Smooth muscle cell (in vitro differentiated cells): ENCODE measurements around the gene DNAAF5. TPM values are rescaled to one million over a fixed set of nuclear protein-coding genes. Genes with fewer than 3 reads are reported as not detected.

Experiments used
- DNase-seq: peaks from one replicate; lab custom pipeline; 2025; ENCODE audit not compliant: unreplicated experiment; lab: John Stamatoyannopoulos, UW
- H2AFZ ChIP-seq: fragments of 200-600 bp; sonication (generic); 2 replicates; pipeline ENCODE4 v1.6.0; 2016; ENCODE audit warnings: antibody characterized with exemption, low read depth, mild to moderate bottlenecking
- H3F3A ChIP-seq: fragments of 200-600 bp; sonication (generic); 2 replicates; pipeline ENCODE4 v1.6.0; 2017; ENCODE audit warnings: antibody characterized with exemption, low read depth
- H3K27ac ChIP-seq: fragments of 200-600 bp; sonication (generic); 2 replicates; pipeline ENCODE4 v1.5.1; 2016; ENCODE audit warnings: low read depth, mild to moderate bottlenecking
- H3K27me3 ChIP-seq: fragments of 200-600 bp; sonication (generic); 2 replicates; pipeline ENCODE4 v1.6.1; 2016; ENCODE audit warnings: low read depth, mild to moderate bottlenecking
- H3K36me3 ChIP-seq: fragments of 200-600 bp; sonication (generic); 2 replicates; pipeline ENCODE4 v1.5.1; 2016; ENCODE audit warnings: low read depth
- H3K4me1 ChIP-seq: fragments of 200-600 bp; sonication (generic); 2 replicates; pipeline ENCODE4 v1.5.1; 2016; ENCODE audit warnings: low read depth
- H3K4me2 ChIP-seq: fragments of 200-600 bp; sonication (generic); 2 replicates; pipeline ENCODE4 v1.6.0; 2016; ENCODE audit warnings: mild to moderate bottlenecking
- H3K4me3 ChIP-seq: fragments of 200-600 bp; sonication (generic); 2 replicates; pipeline ENCODE4 v1.5.1; 2016; ENCODE audit warnings: mild to moderate bottlenecking
- H3K79me2 ChIP-seq: fragments of 200-600 bp; sonication (generic); 2 replicates; pipeline ENCODE4 v1.6.0; 2016; ENCODE audit warnings: low read depth, mild to moderate bottlenecking
- H3K9ac ChIP-seq: fragments of 200-600 bp; sonication (generic); 2 replicates; pipeline ENCODE4 v1.6.0; 2016; ENCODE audit warnings: low read depth
- H3K9me3 ChIP-seq: fragments of 200-600 bp; sonication (generic); replicated peaks from 2 replicates; pipeline ENCODE4 v1.5.1; 2016; ENCODE audit warnings: low read depth
- H4K20me1 ChIP-seq: fragments of 200-600 bp; sonication (generic); 2 replicates; pipeline ENCODE4 v1.6.0; 2016; ENCODE audit warnings: low read depth
- CTCF ChIP-seq: fragments of 200-600 bp; sonication (generic); IDR thresholded peaks from 2 replicates; pipeline ENCODE4 v1.5.1; 2017; ENCODE audit warnings: borderline replicate concordance, mild to moderate bottlenecking, antibody characterized with exemption; ENCODE audit not compliant: insufficient read depth, poor library complexity, severe bottlenecking
- WGBS: methylation state at CpG from one replicate; pipeline ENCODE4 v1.1.7; 2016; ENCODE audit warnings: low lambda C conversion rate; 5-methylcytosine and 5-hydroxymethylcytosine counted together
- polyA plus RNA-seq: library from polyadenylated mRNA; unstranded; fragments of >200 nt; fragmentation: Nextera tagmentation; extraction: Ambion mirVana; gene quantifications from 2 replicates; pipeline ENCODE4 v1.2.1, GENCODE V29; 2016
- total RNA-seq: library from RNA; depleted of rRNA; stranded (reverse); fragments of >200 nt; gene quantifications from 2 replicates; pipeline ENCODE4 v1.2.3, GENCODE V29; 2014

The DNAAF5 gene
- total and polyA plus RNA-seq, 2 experiments from 2014 or later, result 13.9 to 17.0 TPM

DNA sequence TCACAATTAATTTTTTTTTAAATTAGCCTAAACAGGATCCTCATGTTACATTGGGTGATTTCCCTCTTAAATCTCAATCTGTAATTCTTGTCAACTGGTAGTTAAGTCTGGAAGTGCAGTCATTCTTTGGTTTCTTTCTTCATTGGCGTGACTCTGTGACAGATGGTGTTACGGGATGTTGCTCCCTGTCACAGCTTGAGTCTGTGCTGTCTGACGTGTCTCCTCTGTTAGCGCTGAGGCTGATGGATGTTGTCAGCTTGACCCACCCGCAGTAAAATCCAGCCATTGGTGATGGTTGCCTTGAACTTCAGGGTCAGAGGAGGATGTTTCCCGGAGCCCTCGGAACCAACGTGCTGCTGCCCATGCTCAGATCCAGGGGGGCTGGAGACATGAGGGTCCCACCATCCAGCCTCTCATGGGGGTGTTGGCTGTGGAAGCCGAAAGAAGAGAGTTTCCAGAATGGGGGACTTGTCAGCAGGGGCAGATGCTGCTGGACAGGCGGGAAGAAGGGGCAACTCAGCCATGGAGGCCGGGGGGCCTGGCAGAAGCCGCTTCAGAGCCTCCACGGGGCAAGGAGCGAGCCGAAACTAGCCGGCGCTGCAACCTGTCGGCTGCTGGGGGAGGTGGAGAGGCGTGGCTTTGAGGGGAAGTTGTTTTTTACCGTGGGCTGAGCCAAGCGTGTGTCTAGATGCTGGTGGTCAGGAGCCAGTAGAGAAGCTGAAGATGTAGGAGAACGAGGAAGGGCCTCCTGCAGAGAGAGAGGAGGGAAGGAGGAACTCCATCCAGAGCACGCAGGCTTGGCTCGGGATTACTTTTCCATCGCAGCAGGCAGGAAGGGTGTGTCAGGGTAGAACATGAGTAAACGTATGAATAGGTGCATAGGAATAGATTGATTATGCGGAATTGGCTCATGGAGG, 109.2 kb downstream of the DNAAF5 start:
- Histone ChIP-seq H3K4me2 (no peak overlapping the region), H3K9ac (no peak overlapping the region), H2AFZ (no peak overlapping the region)

More for the DNA sequence above, 109.2 kb downstream of the DNAAF5 start:
- H3K9me3 ChIP-seq, result no peaks in the 10 kb centered on the region
- no peaks in the 10 kb centered on the region for H3K36me3 ChIP-seq
- H3K4me3 ChIP-seq, result no peak overlapping the region
- H3K27ac ChIP-seq, result no peak overlapping the region
- WGBS, result 90% methylated on average over 27 of the region's 27 CpGs
- H4K20me1 ChIP-seq, result peaks cover 76% of the 10 kb centered on the region
- no peak for DNase-seq
- H3K27me3 ChIP-seq, result no peaks in the 10 kb centered on the region
- H3F3A ChIP-seq, result peaks cover 3% of the 10 kb centered on the region
- H3K79me2 ChIP-seq, result peaks cover 46% of the 10 kb centered on the region
- H3K4me1 ChIP-seq, result peaks cover 4% of the 10 kb centered on the region
- no peak for TF ChIP-seq CTCF

Other genes with a start within 250 kb of the DNAAF5 start
- gene PDGFA, start 206.9 kb upstream of the DNAAF5 start, total RNA-seq, result 68.1 and 97.2 TPM in 2 replicates
- gene PDGFA, start 206.9 kb upstream of the DNAAF5 start, polyA plus RNA-seq, result 32.0 and 33.7 TPM in 2 replicates
- gene PRKAR1B, start 582 bp downstream of the DNAAF5 start, total RNA-seq, result 5.3 and 6.7 TPM in 2 replicates
- gene PRKAR1B, start 582 bp downstream of the DNAAF5 start, polyA plus RNA-seq, result 9.6 and 10.1 TPM in 2 replicates
- 55.4 and 90.3 TPM in 2 replicates for gene SUN1, start 105.8 kb downstream of the DNAAF5 start, total RNA-seq
- 50.7 and 70.6 TPM in 2 replicates for gene SUN1, start 105.8 kb downstream of the DNAAF5 start, polyA plus RNA-seq
- 17.0 and 26.3 TPM in 2 replicates for gene GET4, start 149.9 kb downstream of the DNAAF5 start, total RNA-seq
- gene GET4, start 149.9 kb downstream of the DNAAF5 start, polyA plus RNA-seq, result 39.9 and 52.3 TPM in 2 replicates
- gene ADAP1, start 228.0 kb downstream of the DNAAF5 start, total RNA-seq, result 2.0 and 3.0 TPM in 2 replicates
- 1.3 and 2.4 TPM in 2 replicates for gene ADAP1, start 228.0 kb downstream of the DNAAF5 start, polyA plus RNA-seq
- gene COX19, start 248.8 kb downstream of the DNAAF5 start, total RNA-seq, result 10.0 and 10.4 TPM in 2 replicates
- gene COX19, start 248.8 kb downstream of the DNAAF5 start, polyA plus RNA-seq, result 10.4 and 19.0 TPM in 2 replicates